Ureter (tissue), 1 donor: Measurements from ENCODE around the gene SYPL1. TPM values are rescaled to one million over a fixed set of nuclear protein-coding genes. Genes with fewer than 3 reads are reported as not detected.

ENCODE experiments used
- DNase-seq: peaks from one replicate; pipeline ENCODE4 v3.0.0-alpha.2; 2020; ENCODE audit warnings: low spot score
- total RNA-seq: library from RNA; stranded (reverse); gene quantifications from one replicate; pipeline ENCODE4 v1.2.4, GENCODE V29; 2023
- donor health status: DM: yes; HTN: yes; CAD: no.

The SYPL1 gene
- total RNA-seq, 1 donor from 2014 or later = 169 TPM

- no peak for DNase-seq
Measured at GRCh38 chr7:106050746-106051117, 61.4 kb downstream of the SYPL1 start.

GRCh38 chr7:106050002-106050745 lies 61.9 kb downstream of the SYPL1 start:
- DNase-seq = no peak

- no peak for DNase-seq
Measured at GRCh38 chr7:106049139-106049752, 62.9 kb downstream of the SYPL1 start.

GRCh38 chr7:106048706-106049020 lies 63.4 kb downstream of the SYPL1 start:
- no peak for DNase-seq

GRCh38 chr7:106047818-106048705 lies 64.0 kb downstream of the SYPL1 start:
- no peak for DNase-seq

GRCh38 chr7:106047184-106047583 lies 64.9 kb downstream of the SYPL1 start:
- DNase-seq = no peak

- DNase-seq = no peak
Measured at GRCh38 chr7:106045586-106045985, 66.5 kb downstream of the SYPL1 start.

GRCh38 chr7:106045139-106045538 lies 67.0 kb downstream of the SYPL1 start:
- DNase-seq = no peak

GRCh38 chr7:106042196-106042611 lies 69.9 kb downstream of the SYPL1 start:
- DNase-seq = no peak

GRCh38 chr7:106041140-106041717 lies 70.9 kb downstream of the SYPL1 start:
- no peak for DNase-seq

Other genes starting within 250 kb of the SYPL1 start
- gene ATXN7L1, start 235.7 kb downstream of the SYPL1 start, total RNA-seq = 31.6 TPM
- 6.0 TPM for gene CDHR3, start 149.0 kb downstream of the SYPL1 start, total RNA-seq
- gene NAMPT, start 172.7 kb upstream of the SYPL1 start, total RNA-seq = 190 TPM